H1 (cell line): ENCODE measurements around the gene TGM2. TPM values are rescaled to one million over a fixed set of nuclear protein-coding genes. Genes with fewer than 3 reads are reported as not detected.

Source experiments
- BCL11A ChIP-seq, 2 experiments: IDR thresholded peaks; one replicate each; pipeline ENCODE4 v1.6.1; 2011; ENCODE audit warnings: low read depth in 2 of 2, low read length in 2 of 2, mild to moderate bottlenecking in 2 of 2
- BRCA1 ChIP-seq: IDR thresholded peaks from 2 replicates; pipeline ENCODE4 v1.6.1; 2012; ENCODE audit warnings: low read depth, low read length, improper control_type of control experiment
- CBX8 ChIP-seq: fragments of 300-800, 300-1000 bp; sonication (generic); IDR thresholded peaks from 2 replicates; pipeline ENCODE4 v1.7.1; 2016; ENCODE audit warnings: low read depth, low read length, borderline replicate concordance
- PHF8 ChIP-seq: fragments of 200-600 bp; sonication (generic); conservative IDR thresholded peaks from 2 replicates; pipeline ENCODE4 v1.7.1; 2012; ENCODE audit warnings: low read depth, mild to moderate bottlenecking, inconsistent platforms, low read length, moderate library complexity
- POLR2A ChIP-seq, 2 experiments: IDR thresholded peaks; 1 replicate in 1 of 2; 2 replicates in 1 of 2; pipeline ENCODE4 v1.6.1; 2011; ENCODE audit warnings: low read depth in 2 of 2, low read length in 2 of 2, mild to moderate bottlenecking in 2 of 2; ENCODE audit errors: control extremely low read depth in 1 of 2
- SUZ12 ChIP-seq: fragments of 200-600 bp; sonication (generic); IDR thresholded peaks from 2 replicates; pipeline ENCODE4 v1.6.1; 2012; ENCODE audit warnings: mild to moderate bottlenecking, inconsistent platforms, low read length, moderate library complexity, mixed read lengths
- TBP ChIP-seq: IDR thresholded peaks from 2 replicates; pipeline ENCODE4 v1.6.1; 2011; ENCODE audit warnings: low read depth, low read length, improper control_type of control experiment
- polyA plus RNA-seq, 7 experiments: library from polyadenylated mRNA; depleted of rRNA in 3 of 7; stranded (reverse) in 5 of 7; unstranded in 2 of 7; fragments of >200 nt in 5 of 7; fragments of 200-250 nt in 2 of 7; gene quantifications; 1 replicate in 5 of 7; 2 replicates in 1 of 7; 4 replicates in 1 of 7; pipeline versions ENCODE4 v1.2.1 to v1.2.3, GENCODE V29; 2011 to 2013; ENCODE audit warnings: missing spikeins in 2 of 7, mixed read lengths in 2 of 7
- total RNA-seq: library from RNA; stranded (reverse); fragmentation: NEBNext Ultra II Directional; extraction: Animal tissue kit (Norgen Biotek cat#: 25700); gene quantifications from 2 replicates; pipeline ENCODE4 v1.2.1, GENCODE V29; 2021
- TF ChIP-seq, protein P1 (sequence below): IDR thresholded peaks from 2 replicates; pipeline ENCODE4 v1.6.1; 2011; ENCODE audit warnings: low read depth, mild to moderate bottlenecking, low read length; ENCODE audit not compliant: insufficient read depth

TGM2 gene
- total and polyA plus RNA-seq, 2 of the 8 experiments (the other 6 are each of a cell fraction or from before 2014, with no cell fraction given) = 0.86 to 1.0 TPM

DNA sequence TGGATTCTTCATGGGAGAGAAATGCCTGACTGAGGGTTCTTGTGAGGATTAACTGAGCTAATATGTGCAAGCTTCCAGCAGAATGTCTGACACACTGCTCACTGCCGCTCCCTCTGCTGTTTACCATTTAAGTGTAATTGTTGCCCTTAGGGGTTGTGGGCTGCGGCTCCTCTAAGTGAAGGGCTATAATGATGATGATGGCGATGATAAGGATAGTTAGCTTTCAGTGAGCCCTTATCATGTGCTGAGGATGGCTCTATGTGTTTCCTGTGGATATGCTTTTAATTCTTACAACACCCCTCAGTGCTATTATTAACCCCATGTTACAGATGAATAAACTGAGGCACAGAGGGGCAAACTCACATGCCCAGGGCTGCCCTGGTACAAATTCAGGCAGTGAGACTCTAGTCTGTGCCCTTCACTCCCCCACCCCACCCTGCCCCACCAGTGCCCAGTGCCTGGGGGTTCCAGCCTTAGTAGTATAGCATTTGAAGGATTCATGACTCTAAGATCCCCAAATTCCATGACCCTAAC lies 33.4 kb downstream of the TGM2 start (continued):
- TF ChIP-seq BCL11A (IDR thresholded peaks at IDR 0.05; ENCODE audit: low read depth in 2 of 2, low read length in 2 of 2) = no peak
- TF ChIP-seq BRCA1 = no peak
- no peak for TF ChIP-seq PHF8
- no peak for TF ChIP-seq POLR2A (IDR thresholded peaks at IDR 0.05; ENCODE audit: control extremely low read depth in 1 of 2, low read depth in 2 of 2, low read length in 2 of 2)
- TF ChIP-seq CBX8 = no peak
- no peak for TF ChIP-seq SUZ12
- TF ChIP-seq, protein P1, sequence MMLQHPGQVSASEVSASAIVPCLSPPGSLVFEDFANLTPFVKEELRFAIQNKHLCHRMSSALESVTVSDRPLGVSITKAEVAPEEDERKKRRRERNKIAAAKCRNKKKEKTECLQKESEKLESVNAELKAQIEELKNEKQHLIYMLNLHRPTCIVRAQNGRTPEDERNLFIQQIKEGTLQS = no peak
- no peak for TF ChIP-seq TBP
